Esophagus squamous epithelium (tissue), 5 donors: Measurements from ENCODE around the gene MTA1. TPM values are rescaled to one million over a fixed set of nuclear protein-coding genes. Genes with fewer than 3 reads are reported as not detected.

Source experiments
- DNase-seq: peaks from one replicate; lab custom pipeline; 2025; lab: John Stamatoyannopoulos, UW
- H3K27ac ChIP-seq, 4 donors: fragments of 200-600 bp; sonication (generic); one replicate each; pipeline ENCODE4 v1.5.1; 2016 to 2019; ENCODE audit warnings: mild to moderate bottlenecking in 1 of 4
- H3K27me3 ChIP-seq, 4 donors: fragments of 200-600 bp; sonication (generic); 1 replicate in 3 of 4; 2 replicates in 1 of 4; pipeline versions ENCODE4 v1.5.1 to v1.6.0; 2017 to 2021; ENCODE audit warnings: antibody characterized with exemption in 1 of 4
- H3K36me3 ChIP-seq, 3 donors: fragments of 200-600 bp; sonication (generic); one replicate each; pipeline ENCODE4 v1.5.1; 2016 to 2019
- H3K4me1 ChIP-seq, 3 donors: fragments of 200-600 bp; sonication (generic); one replicate each; pipeline ENCODE4 v1.5.1; 2017 to 2019
- H3K4me3 ChIP-seq, 4 donors: fragments of 200-600 bp; sonication (generic); 1 replicate in 3 of 4; 2 replicates in 1 of 4; pipeline ENCODE4 v1.5.1; 2016 to 2019; ENCODE audit warnings: mild to moderate bottlenecking in 2 of 4, moderate library complexity in 1 of 4
- H3K9me3 ChIP-seq, 3 donors: fragments of 200-600 bp; sonication (generic); one replicate each; pipeline ENCODE4 v1.5.1; 2016 to 2019
- POLR2A ChIP-seq, 4 donors: fragments of 450-650 bp; IDR thresholded peaks; one replicate each; pipeline ENCODE4 v1.6.1; 2017; ENCODE audit warnings: antibody characterized with exemption in 4 of 4, mild to moderate bottlenecking in 4 of 4, moderate library complexity in 3 of 4
- WGBS, 2 donors: methylation state at CpG; one replicate each; pipeline ENCODE4 v1.1.5; 2018; 5-methylcytosine and 5-hydroxymethylcytosine counted together
- intact Hi-C: fragments of 100-400 bp; cut with DNase I; formaldehyde crosslinking; loops from one replicate; pipeline ENCODE4 v1.15.0; 2022
- total RNA-seq, 4 donors: library from RNA; depleted of rRNA; stranded (reverse); fragments of >200 nt; gene quantifications; one replicate each; pipeline ENCODE4 v1.1.0, GENCODE V29; 2016
- TF ChIP-seq, protein P1 (sequence below), 6 experiments: fragments of 450-650 bp in 4 of 6; fragments of 200-600 bp in 2 of 6; sonication (generic) in 2 of 6; IDR thresholded peaks; one replicate each; pipeline ENCODE4 v1.5.1; 2016 to 2019; ENCODE audit warnings: antibody characterized with exemption in 6 of 6, mild to moderate bottlenecking in 4 of 6, moderate library complexity in 4 of 6
- donor health status: DM: yes; HTN: yes; CAD: no.

MTA1 gene
- total RNA-seq, 4 donors from 2014 or later = 19.9 to 64.7 (median 39.6) TPM

DNA sequence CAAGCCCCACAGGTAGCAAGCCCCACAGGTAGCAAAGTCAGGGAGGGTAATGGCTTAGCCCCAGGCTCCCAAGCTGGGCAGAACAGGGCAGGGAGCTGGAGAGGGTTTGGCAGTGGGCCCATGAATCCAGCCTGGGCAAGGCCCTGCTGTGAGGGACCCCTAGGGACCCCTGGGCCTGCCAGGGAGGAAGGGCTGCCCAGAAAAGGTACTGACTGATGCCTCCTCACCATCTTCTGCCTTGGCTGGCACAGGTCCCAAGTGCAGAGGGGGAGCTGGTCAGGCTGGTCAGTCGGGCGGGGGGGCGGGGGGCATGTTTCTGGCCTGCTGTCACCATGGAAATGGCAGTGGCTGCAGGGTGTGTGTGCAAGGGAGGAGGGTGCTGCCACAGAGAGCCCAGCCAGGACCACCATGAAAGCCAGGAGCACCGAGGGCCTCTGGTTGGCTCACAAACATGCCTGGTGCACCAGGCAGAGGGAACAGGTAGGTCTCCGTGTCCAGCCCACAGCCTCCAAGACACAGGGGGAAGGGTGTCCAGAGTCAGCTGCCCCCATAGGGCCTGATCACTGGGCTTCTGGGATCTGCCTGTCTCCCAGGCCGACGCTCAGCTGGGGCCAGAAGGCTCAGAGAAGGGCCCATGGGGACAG is 53.5 kb downstream of the MTA1 start:
- intact Hi-C loops = no loop called here
- peaks cover 0 to 27% (median 0%) of the 10 kb centered on the region in 3 donors for H3K36me3 ChIP-seq
- peak overlapping the region in 3 of 4 donors; percentile 60 to 86 (median 79) for H3K4me3 ChIP-seq
- TF ChIP-seq, protein P1, sequence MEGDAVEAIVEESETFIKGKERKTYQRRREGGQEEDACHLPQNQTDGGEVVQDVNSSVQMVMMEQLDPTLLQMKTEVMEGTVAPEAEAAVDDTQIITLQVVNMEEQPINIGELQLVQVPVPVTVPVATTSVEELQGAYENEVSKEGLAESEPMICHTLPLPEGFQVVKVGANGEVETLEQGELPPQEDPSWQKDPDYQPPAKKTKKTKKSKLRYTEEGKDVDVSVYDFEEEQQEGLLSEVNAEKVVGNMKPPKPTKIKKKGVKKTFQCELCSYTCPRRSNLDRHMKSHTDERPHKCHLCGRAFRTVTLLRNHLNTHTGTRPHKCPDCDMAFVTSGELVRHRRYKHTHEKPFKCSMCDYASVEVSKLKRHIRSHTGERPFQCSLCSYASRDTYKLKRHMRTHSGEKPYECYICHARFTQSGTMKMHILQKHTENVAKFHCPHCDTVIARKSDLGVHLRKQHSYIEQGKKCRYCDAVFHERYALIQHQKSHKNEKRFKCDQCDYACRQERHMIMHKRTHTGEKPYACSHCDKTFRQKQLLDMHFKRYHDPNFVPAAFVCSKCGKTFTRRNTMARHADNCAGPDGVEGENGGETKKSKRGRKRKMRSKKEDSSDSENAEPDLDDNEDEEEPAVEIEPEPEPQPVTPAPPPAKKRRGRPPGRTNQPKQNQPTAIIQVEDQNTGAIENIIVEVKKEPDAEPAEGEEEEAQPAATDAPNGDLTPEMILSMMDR (IDR thresholded peaks at IDR 0.05) = no peak
- no peak for TF ChIP-seq POLR2A (IDR thresholded peaks at IDR 0.05)
- H3K9me3 ChIP-seq = no peaks in the 10 kb centered on the region
- H3K27ac ChIP-seq = peak overlapping the region; percentile 78 to 95 (median 86)
- WGBS, 2 donors = 7% methylated on average over 3 of the region's 7 CpGs; no CpG with 5 or more reads in 1 of the 2 donors
- peaks cover 0 to 20% (median 0%) of the 10 kb centered on the region in 4 donors for H3K27me3 ChIP-seq
- no peak for DNase-seq
- peaks cover 57 to 96% (median 72%) of the 10 kb centered on the region in 3 donors for H3K4me1 ChIP-seq

DNA sequence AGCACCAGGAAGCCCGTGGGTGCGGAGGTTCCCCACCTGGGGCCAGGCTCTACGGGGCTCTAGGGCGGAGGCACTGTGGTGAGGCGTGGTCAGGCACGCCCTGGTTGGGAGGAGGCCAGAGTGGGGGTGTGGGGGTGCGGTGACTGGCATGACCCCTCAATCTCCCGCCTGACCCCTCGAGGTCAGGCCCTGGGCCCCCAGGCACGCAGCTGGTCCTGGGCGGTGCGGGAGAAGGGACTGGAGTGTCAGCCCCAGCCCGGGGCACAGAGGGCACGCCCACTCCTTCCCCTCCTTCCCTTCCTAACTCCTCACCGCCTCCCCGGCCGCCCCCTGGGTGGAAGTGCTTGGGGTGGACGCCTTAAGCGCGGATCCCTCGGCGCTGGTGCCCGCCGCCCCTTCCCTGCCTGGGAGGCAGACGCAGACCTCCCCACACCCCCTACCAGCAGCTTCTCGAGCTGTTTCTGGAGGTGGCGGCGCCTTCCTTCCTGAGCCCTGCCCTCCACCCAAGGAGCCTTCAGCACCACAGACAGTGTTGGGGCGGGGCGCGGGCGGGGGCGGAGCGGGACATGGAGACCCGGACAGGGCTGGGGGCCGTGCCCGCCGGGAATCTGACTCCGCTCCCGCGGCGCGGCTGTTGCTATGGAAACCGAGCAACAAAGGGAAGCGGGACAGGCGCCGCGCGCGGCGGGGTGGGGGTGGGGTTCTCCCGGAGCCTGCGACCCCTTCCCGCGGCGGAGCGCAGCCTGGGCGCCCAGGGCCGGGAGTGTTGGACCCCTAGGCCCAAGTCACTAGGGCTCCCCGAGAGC is 54.3 kb downstream of the MTA1 start:
- 0 to 3% methylated on average over 7 to 10 of the region's 60 CpGs for WGBS, 2 donors
- H3K27ac ChIP-seq = peak overlapping the region; percentile 78 to 95 (median 86)
- intact Hi-C loops = no loop called here
- peaks cover 49 to 96% (median 70%) of the 10 kb centered on the region in 3 donors for H3K4me1 ChIP-seq
- H3K9me3 ChIP-seq = no peaks in the 10 kb centered on the region
- peaks cover 0 to 33% (median 0%) of the 10 kb centered on the region in 3 donors for H3K36me3 ChIP-seq
- peak overlapping the region; percentile 46 to 86 (median 70) for H3K4me3 ChIP-seq
- peaks cover 0 to 27% (median 0%) of the 10 kb centered on the region in 4 donors for H3K27me3 ChIP-seq
- TF ChIP-seq, protein P1 (IDR thresholded peaks at IDR 0.05) = no peak
- TF ChIP-seq POLR2A (IDR thresholded peaks at IDR 0.05) = no peak
- DNase-seq = peak; percentile 41

GRCh38 chr14:105474483-105475268 is 55.0 kb downstream of the MTA1 start, which contains the start of gene CRIP2:
CRIP2 (plus strand) TSS chr14:105474821; CDS start chr14:105474863, 42 bp downstream.
- peak in 2 of 4 donors; percentile 33 to 50 for TF ChIP-seq POLR2A (IDR thresholded peaks at IDR 0.05)
- TF ChIP-seq, protein P1 (IDR thresholded peaks at IDR 0.05) = no peak
- no CpG with 5 or more reads among the region's 118 CpGs for WGBS, 2 donors
- H3K9me3 ChIP-seq = no peaks in the 10 kb centered on the region
- H3K4me1 ChIP-seq = peaks cover 45 to 96% (median 63%) of the 10 kb centered on the region in 3 donors
- intact Hi-C loops = no loop called here
- H3K4me3 ChIP-seq = peak within 1 kb of the TSS; percentile 60 to 86 (median 75)
- DNase-seq = no peak
- peaks cover 0 to 35% (median 0%) of the 10 kb centered on the region in 3 donors for H3K36me3 ChIP-seq
- peak within 1 kb of the TSS; percentile 81 to 95 (median 87) for H3K27ac ChIP-seq
- H3K27me3 ChIP-seq = peaks cover 0 to 30% (median 0%) of the 10 kb centered on the region in 4 donors

DNA sequence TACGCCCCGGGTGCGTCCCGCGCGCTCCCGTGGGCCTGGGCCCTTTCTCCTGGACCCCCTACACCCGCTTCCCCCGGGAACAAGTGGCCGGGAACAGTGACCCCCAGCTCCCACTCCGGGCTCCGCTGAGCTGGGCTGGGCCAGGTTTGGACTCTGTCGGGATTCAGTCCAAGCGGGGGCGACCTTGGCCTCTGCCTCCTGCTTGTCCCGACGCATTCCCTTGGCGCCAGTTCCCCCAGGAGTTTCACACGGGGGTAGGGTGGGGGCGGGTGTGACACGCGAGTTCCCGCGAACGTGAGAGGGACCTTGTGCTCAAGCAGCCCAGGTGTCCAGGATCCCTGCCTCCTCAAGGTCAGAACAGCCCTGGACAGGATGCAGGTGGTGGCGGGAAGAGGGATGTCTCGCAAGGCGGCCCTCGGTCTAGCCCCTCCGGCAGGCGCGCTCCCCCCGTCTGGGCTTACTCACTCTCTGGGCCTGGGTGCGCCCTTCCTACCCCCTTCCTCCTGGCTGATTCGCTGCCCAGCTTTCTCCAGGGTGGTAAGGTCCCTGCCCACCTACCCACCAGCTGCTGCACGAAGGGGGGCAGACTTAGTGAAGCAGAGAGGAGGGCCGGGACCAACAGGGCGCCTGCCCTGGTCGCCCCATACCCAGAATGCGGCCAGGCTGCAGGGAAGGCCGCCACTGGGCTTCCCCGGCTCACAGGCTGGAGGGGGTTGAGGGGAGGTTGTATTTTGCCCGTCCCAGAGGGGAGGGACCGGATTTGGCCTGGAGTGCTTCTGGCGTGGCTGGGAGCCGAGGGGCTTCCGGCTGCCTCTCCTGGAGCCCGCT is 55.9 kb downstream of the MTA1 start:
- no peak for DNase-seq

More for the DNA sequence above, 55.9 kb downstream of the MTA1 start:
- peak overlapping the region; percentile 60 to 86 (median 75) for H3K4me3 ChIP-seq
- WGBS, 2 donors = 0 to 10% methylated on average over 2 to 3 of the region's 48 CpGs
- H3K27ac ChIP-seq = peak overlapping the region; percentile 81 to 95 (median 87)
- H3K27me3 ChIP-seq = peaks cover 0 to 30% (median 0%) of the 10 kb centered on the region in 4 donors
- H3K36me3 ChIP-seq = peaks cover 0 to 28% (median 0%) of the 10 kb centered on the region in 3 donors
- peaks cover 52 to 96% (median 65%) of the 10 kb centered on the region in 3 donors for H3K4me1 ChIP-seq
- no peaks in the 10 kb centered on the region for H3K9me3 ChIP-seq
- TF ChIP-seq, protein P1 (IDR thresholded peaks at IDR 0.05) = no peak
- intact Hi-C loops = no loop called here
